Neural cell (in vitro differentiated cells): ENCODE measurements around the gene BROX. TPM values are rescaled to one million over a fixed set of nuclear protein-coding genes. Genes with fewer than 3 reads are reported as not detected.

Source experiments
- H2AFZ ChIP-seq: fragments of 200-600, 300-800 bp; sonication (generic), shearing (Covaris generic); 2 replicates; pipeline ENCODE4 v1.6.0; 2014; ENCODE audit warnings: low read depth, mild to moderate bottlenecking, antibody characterized with exemption, low read length, moderate library complexity
- H3F3A ChIP-seq: fragments of 200-600 bp; shearing (Covaris generic); 2 replicates; pipeline ENCODE4 v1.6.1; 2016; ENCODE audit warnings: mild to moderate bottlenecking, moderate library complexity, mixed read lengths, antibody characterized with exemption, low read length; ENCODE audit not compliant: insufficient read depth, poor library complexity, severe bottlenecking
- H3K27ac ChIP-seq: fragments of 200-600, 300-800 bp; sonication (generic), shearing (Covaris generic); 2 replicates; pipeline ENCODE4 v1.5.1; 2014; ENCODE audit warnings: mild to moderate bottlenecking, low read length, moderate library complexity
- H3K27me3 ChIP-seq: fragments of 300-800, 200-600 bp; sonication (generic), shearing (Covaris generic); 2 replicates; pipeline ENCODE4 v1.6.0; 2014; ENCODE audit warnings: mild to moderate bottlenecking, low read depth, low read length, moderate library complexity; ENCODE audit not compliant: insufficient read depth
- H3K36me3 ChIP-seq: fragments of 300-800, 200-600 bp; sonication (generic), shearing (Covaris generic); 2 replicates; pipeline ENCODE4 v1.5.1; 2014; ENCODE audit warnings: mild to moderate bottlenecking, antibody characterized with exemption, low read length, moderate library complexity; ENCODE audit not compliant: insufficient read depth
- H3K4me2 ChIP-seq: fragments of 300-800, 200-600 bp; sonication (generic), shearing (Covaris generic); 2 replicates; pipeline ENCODE4 v1.6.0; 2014; ENCODE audit warnings: mild to moderate bottlenecking, low read length
- H3K4me3 ChIP-seq: fragments of 300-800, 200-600 bp; sonication (generic), shearing (Covaris generic); 2 replicates; pipeline ENCODE4 v1.5.1; 2014; ENCODE audit warnings: mild to moderate bottlenecking, low read length, moderate library complexity
- H3K79me2 ChIP-seq: fragments of 200-600 bp; shearing (Covaris generic); replicated peaks from 2 replicates; pipeline ENCODE4 v1.6.0; 2014; ENCODE audit warnings: mild to moderate bottlenecking, low read length, moderate library complexity; ENCODE audit not compliant: insufficient read depth
- H3K9ac ChIP-seq: fragments of 300-800, 200-600 bp; sonication (generic), shearing (Covaris generic); 2 replicates; pipeline ENCODE4 v1.6.1; 2016; ENCODE audit warnings: mild to moderate bottlenecking, low read length, mixed read lengths
- H3K9me2 ChIP-seq: fragments of 200-600 bp; shearing (Covaris generic); 2 replicates; pipeline ENCODE4 v1.6.1; 2016; ENCODE audit warnings: mild to moderate bottlenecking, low read length, mixed read lengths; ENCODE audit not compliant: insufficient read depth
- H3K9me3 ChIP-seq: fragments of 200-600, 300-800 bp; sonication (generic), shearing (Covaris generic); 2 replicates; pipeline ENCODE4 v1.6.1; 2016; ENCODE audit warnings: mild to moderate bottlenecking, mixed run types, low read length, moderate library complexity, mixed read lengths
- H4K20me1 ChIP-seq: fragments of 200-600 bp; shearing (Covaris generic); 2 replicates; pipeline ENCODE4 v1.6.1; 2016; ENCODE audit warnings: mild to moderate bottlenecking, mixed run types; ENCODE audit not compliant: insufficient read depth
- CTCF ChIP-seq: fragments of 450-650 bp; IDR thresholded peaks from 2 replicates; pipeline ENCODE4 v1.5.1; 2014; ENCODE audit warnings: antibody characterized with exemption, mild to moderate bottlenecking, moderate library complexity; ENCODE audit not compliant: poor library complexity, severe bottlenecking
- EP300 ChIP-seq: fragments of 450-650 bp; conservative IDR thresholded peaks from 2 replicates; pipeline ENCODE4 v1.6.1; 2014; ENCODE audit warnings: antibody characterized with exemption, mild to moderate bottlenecking, moderate library complexity; ENCODE audit not compliant: poor library complexity, severe bottlenecking
- EZH2 ChIP-seq: fragments of 200-600, 300-800 bp; shearing (Covaris generic), sonication (generic); IDR thresholded peaks from 2 replicates; pipeline ENCODE4 v1.6.1; 2014; ENCODE audit warnings: antibody characterized with exemption, low read length, borderline replicate concordance, mild to moderate bottlenecking; ENCODE audit not compliant: insufficient read depth, poor library complexity, severe bottlenecking
- MXI1 ChIP-seq: fragments of 450-650 bp; conservative IDR thresholded peaks from 2 replicates; pipeline ENCODE4 v1.6.1; 2014; ENCODE audit warnings: antibody characterized with exemption, mild to moderate bottlenecking; ENCODE audit not compliant: poor library complexity, severe bottlenecking
- POLR2AphosphoS5 ChIP-seq: IDR thresholded peaks from 2 replicates; pipeline ENCODE4 v1.6.1; 2012
- RAD21 ChIP-seq: fragments of 450-650 bp; conservative IDR thresholded peaks from 2 replicates; pipeline ENCODE4 v1.6.1; 2014; ENCODE audit warnings: antibody characterized with exemption, mild to moderate bottlenecking, moderate library complexity
- REST ChIP-seq: IDR thresholded peaks from 2 replicates; pipeline ENCODE4 v1.6.1; 2012; ENCODE audit warnings: borderline replicate concordance
- SMC3 ChIP-seq: fragments of 450-650 bp; conservative IDR thresholded peaks from 2 replicates; pipeline ENCODE4 v1.6.1; 2014; ENCODE audit warnings: antibody characterized with exemption, mild to moderate bottlenecking, moderate library complexity; ENCODE audit not compliant: poor library complexity
- TAF1 ChIP-seq: IDR thresholded peaks from 2 replicates; pipeline ENCODE4 v1.6.1; 2012; ENCODE audit warnings: low read depth
- polyA plus RNA-seq: library from polyadenylated mRNA; depleted of rRNA; stranded (reverse); fragments of >200 nt; gene quantifications from 2 replicates; pipeline ENCODE4 v1.2.3, GENCODE V29; 2014

Gene BROX
- polyA plus RNA-seq, 1 donor from 2014 or later = 22.6 TPM

- no peaks in the 10 kb centered on the region for H3K9me3 ChIP-seq
- no peak overlapping the region for H3K27ac ChIP-seq
- no peaks in the 10 kb centered on the region for H3K27me3 ChIP-seq
- peaks cover 7% of the 10 kb centered on the region for H3K36me3 ChIP-seq
- no peaks in the 10 kb centered on the region for H3F3A ChIP-seq
- H3K9ac ChIP-seq = no peak overlapping the region
- no peaks in the 10 kb centered on the region for H3K9me2 ChIP-seq
- no peaks in the 10 kb centered on the region for H4K20me1 ChIP-seq
- H3K4me3 ChIP-seq = no peak overlapping the region
- no peak for TF ChIP-seq POLR2AphosphoS5
- TF ChIP-seq EP300 = no peak
- TF ChIP-seq CTCF = no peak
- no peak for TF ChIP-seq SMC3
- no peak for TF ChIP-seq TAF1
- TF ChIP-seq RAD21 = no peak
- no peak overlapping the region for H3K4me2 ChIP-seq
- H3K79me2 ChIP-seq = no peaks in the 10 kb centered on the region
- no peak overlapping the region for H2AFZ ChIP-seq
These were observed 20.1 kb downstream of the BROX start for GRCh38 chr1:222732216-222733159.

- Histone ChIP-seq H3K27me3 (no peaks in the 10 kb centered on the region), H3K79me2 (no peaks in the 10 kb centered on the region), H3K4me3 (no peak overlapping the region), H3K36me3 (peaks cover 7% of the 10 kb centered on the region), H3K9me2 (no peaks in the 10 kb centered on the region), H2AFZ (no peak overlapping the region), H3F3A (no peaks in the 10 kb centered on the region), H3K9me3 (no peaks in the 10 kb centered on the region), H3K9ac (no peak overlapping the region), H3K27ac (no peak overlapping the region), H4K20me1 (no peaks in the 10 kb centered on the region), H3K4me2 (no peak overlapping the region)
- no peak for TF ChIP-seq SMC3
- TF ChIP-seq EZH2 = no peak
- no peak for TF ChIP-seq CTCF
- TF ChIP-seq TAF1 = no peak
- TF ChIP-seq RAD21 = no peak
- TF ChIP-seq MXI1 = no peak
- no peak for TF ChIP-seq POLR2AphosphoS5
- TF ChIP-seq REST = no peak
- TF ChIP-seq EP300 = no peak
These were observed 22.4 kb downstream of the BROX start for GRCh38 chr1:222734740-222735139.
